Measurements from ENCODE around the gene HNRNPH1.

The HNRNPH1 gene

DNA sequence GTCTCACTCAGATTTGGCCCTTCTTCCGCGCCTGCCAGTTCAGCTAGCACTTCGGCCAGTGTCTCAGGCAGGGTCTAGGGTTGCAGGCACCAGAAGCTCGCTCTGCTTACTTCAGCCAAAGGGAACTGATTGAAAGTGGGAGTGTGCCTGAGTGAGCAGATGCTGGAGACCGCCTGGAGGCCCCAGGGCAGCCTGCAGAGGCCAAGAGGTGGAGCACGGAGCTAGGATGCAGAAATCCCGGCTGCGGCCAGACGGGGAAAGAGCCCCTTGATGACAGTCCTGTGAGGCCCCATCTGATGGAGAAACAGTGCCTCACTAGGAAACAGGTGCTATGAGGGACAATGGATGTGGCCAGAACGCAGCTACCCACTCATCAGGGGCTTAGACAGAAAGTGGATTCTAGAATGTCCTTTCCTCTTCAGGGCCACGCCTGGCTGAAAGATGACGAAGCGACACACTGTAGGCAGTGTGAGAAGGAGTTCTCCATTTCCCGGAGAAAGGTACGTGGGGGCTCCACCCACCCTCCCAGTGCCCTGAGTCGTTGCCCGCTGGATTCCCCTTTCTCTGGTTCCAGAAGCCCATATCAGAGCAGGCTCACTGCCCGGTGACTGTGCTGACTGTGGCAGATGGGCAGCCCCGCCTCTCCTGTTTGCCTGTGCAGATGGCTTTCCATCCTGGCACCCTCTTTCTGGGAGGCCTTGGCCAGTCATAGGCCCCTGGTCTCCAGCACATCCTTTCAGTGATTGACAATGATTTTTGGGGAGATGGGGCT is 16.1 kb downstream of the HNRNPH1 start:
- no peak overlapping the region for H3K4me2 ChIP-seq (ENCODE audit: low read length)

DNA sequence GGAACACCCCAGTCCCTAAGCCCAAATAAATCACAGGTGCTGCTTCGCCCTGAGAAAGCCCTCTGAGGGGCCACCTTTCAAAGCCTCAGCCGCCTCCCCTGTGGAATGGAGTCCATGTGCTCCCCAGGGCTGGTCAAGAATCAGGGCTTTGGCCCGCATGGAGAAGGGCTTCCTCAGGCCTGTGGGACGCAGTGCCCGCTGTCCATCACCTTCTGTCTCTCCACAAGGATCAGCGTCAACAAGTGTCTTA is 16.6 kb downstream of the HNRNPH1 start:
- Histone ChIP-seq H3K36me3 (ENCODE audit: insufficient read depth, low read length) (peaks cover 76% of the 10 kb centered on the region), H3K27me3 (ENCODE audit: insufficient read depth, low read length) (no peaks in the 10 kb centered on the region), H4K20me1 (ENCODE audit: insufficient read depth, low read length) (no peaks in the 10 kb centered on the region), H3K9me3 (ENCODE audit: low read length) (no peaks in the 10 kb centered on the region), H2AFZ (ENCODE audit: low read length) (no peak overlapping the region), H3K4me3 (ENCODE audit: low read depth, low read length, poor library complexity, severe bottlenecking) (no peak overlapping the region), H3K27ac (ENCODE audit: low read depth, low read length, poor library complexity, severe bottlenecking) (no peak overlapping the region), H3K9me2 (ENCODE audit: low read depth, low read length) (no peaks in the 10 kb centered on the region), H3K4me1 (ENCODE audit: insufficient read depth, low read length, severe bottlenecking) (no peaks in the 10 kb centered on the region), H3K9ac (ENCODE audit: low read length) (no peak overlapping the region), H3K79me2 (ENCODE audit: insufficient read depth, low read length) (no peaks in the 10 kb centered on the region), H3K4me2 (ENCODE audit: low read length) (no peak overlapping the region), H3F3A (ENCODE audit: insufficient read depth, low read length) (peaks cover 8% of the 10 kb centered on the region; the same call in 1 of the 2 replicates)
- no peak for TF ChIP-seq EZH2 (IDR thresholded peaks at IDR 0.05; ENCODE audit: borderline replicate concordance, low read length)
- TF ChIP-seq, protein P1, sequence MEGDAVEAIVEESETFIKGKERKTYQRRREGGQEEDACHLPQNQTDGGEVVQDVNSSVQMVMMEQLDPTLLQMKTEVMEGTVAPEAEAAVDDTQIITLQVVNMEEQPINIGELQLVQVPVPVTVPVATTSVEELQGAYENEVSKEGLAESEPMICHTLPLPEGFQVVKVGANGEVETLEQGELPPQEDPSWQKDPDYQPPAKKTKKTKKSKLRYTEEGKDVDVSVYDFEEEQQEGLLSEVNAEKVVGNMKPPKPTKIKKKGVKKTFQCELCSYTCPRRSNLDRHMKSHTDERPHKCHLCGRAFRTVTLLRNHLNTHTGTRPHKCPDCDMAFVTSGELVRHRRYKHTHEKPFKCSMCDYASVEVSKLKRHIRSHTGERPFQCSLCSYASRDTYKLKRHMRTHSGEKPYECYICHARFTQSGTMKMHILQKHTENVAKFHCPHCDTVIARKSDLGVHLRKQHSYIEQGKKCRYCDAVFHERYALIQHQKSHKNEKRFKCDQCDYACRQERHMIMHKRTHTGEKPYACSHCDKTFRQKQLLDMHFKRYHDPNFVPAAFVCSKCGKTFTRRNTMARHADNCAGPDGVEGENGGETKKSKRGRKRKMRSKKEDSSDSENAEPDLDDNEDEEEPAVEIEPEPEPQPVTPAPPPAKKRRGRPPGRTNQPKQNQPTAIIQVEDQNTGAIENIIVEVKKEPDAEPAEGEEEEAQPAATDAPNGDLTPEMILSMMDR (IDR thresholded peaks at IDR 0.05; ENCODE audit: low read length), result no peak

More for the DNA sequence above, 16.1 kb downstream of the HNRNPH1 start:
- Histone ChIP-seq H3K79me2 (ENCODE audit: insufficient read depth, low read length) (no peaks in the 10 kb centered on the region), H3K9ac (ENCODE audit: low read length) (no peak overlapping the region), H3K4me1 (ENCODE audit: insufficient read depth, low read length, severe bottlenecking) (no peaks in the 10 kb centered on the region), H3K9me2 (ENCODE audit: low read depth, low read length) (no peaks in the 10 kb centered on the region), H2AFZ (ENCODE audit: low read length) (no peak overlapping the region), H3F3A (ENCODE audit: insufficient read depth, low read length) (peaks cover 9% of the 10 kb centered on the region; the same call in 1 of the 2 replicates), H4K20me1 (ENCODE audit: insufficient read depth, low read length) (no peaks in the 10 kb centered on the region), H3K27me3 (ENCODE audit: insufficient read depth, low read length) (no peaks in the 10 kb centered on the region), H3K4me3 (ENCODE audit: low read depth, low read length, poor library complexity, severe bottlenecking) (no peak overlapping the region), H3K27ac (ENCODE audit: low read depth, low read length, poor library complexity, severe bottlenecking) (peak overlapping the region; percentile 58), H3K36me3 (ENCODE audit: insufficient read depth, low read length) (peaks cover 75% of the 10 kb centered on the region), H3K9me3 (ENCODE audit: low read length) (no peaks in the 10 kb centered on the region)
- TF ChIP-seq, protein P1 (IDR thresholded peaks at IDR 0.05; ENCODE audit: low read length), result no peak
- no peak for TF ChIP-seq EZH2 (IDR thresholded peaks at IDR 0.05; ENCODE audit: borderline replicate concordance, low read length)

DNA sequence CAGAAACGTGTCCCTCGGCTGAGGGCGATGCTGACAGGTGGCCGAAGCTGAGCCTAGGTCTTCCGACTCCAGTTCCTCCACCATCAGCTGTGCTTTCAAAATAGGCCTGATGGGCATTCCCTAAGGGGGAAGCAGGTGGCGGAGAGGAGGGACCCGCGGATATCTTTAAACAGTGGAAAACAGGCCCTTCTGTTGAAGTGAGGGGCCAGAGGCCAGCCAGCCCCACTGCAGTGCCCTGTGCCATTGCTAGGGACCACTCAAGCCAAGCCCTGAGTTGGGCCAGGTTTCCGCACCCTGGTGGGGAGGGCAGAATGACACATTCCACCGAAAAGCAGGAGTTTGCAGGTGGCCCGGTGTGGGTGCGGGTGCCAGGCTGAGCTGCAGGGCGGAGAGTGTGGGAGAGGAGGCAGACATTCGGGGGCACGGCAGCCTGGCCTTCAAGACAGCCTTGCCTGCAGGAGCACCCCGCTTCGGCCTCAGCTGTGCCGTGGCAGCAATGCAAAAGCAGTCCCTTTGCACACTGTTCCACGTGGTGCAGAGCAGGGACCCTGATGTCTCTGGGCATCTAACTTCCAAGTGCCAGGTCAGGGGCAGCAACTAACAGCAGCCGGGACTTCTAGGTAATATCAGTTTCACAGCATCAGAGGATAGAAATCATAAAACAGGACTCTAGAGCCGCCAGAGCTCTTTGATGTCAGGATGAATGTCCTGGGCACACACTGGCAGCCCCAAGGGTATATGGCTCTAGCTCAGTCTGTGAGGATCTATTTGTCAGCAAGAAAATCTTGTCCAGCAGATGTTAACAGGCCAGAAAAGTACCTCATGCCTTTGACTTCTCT is 17.2 kb downstream of the HNRNPH1 start:
- peaks cover 72% of the 10 kb centered on the region for H3K36me3 ChIP-seq (ENCODE audit: insufficient read depth, low read length)
- H4K20me1 ChIP-seq (ENCODE audit: insufficient read depth, low read length), result no peaks in the 10 kb centered on the region
- H3K27ac ChIP-seq (ENCODE audit: low read depth, low read length, poor library complexity, severe bottlenecking), result no peak overlapping the region
- 0 out of 2 replicates have a peak, but pooled peaks cover 6% of the 10 kb centered on the region for H3F3A ChIP-seq (ENCODE audit: insufficient read depth, low read length)
- H3K4me1 ChIP-seq (ENCODE audit: insufficient read depth, low read length, severe bottlenecking), result no peaks in the 10 kb centered on the region
- H2AFZ ChIP-seq (ENCODE audit: low read length), result no peak overlapping the region
- H3K79me2 ChIP-seq (ENCODE audit: insufficient read depth, low read length), result no peaks in the 10 kb centered on the region
- TF ChIP-seq EZH2 (IDR thresholded peaks at IDR 0.05; ENCODE audit: borderline replicate concordance, low read length), result no peak
- TF ChIP-seq, protein P1 (IDR thresholded peaks at IDR 0.05; ENCODE audit: low read length), result no peak
- no peak overlapping the region for H3K4me3 ChIP-seq (ENCODE audit: low read depth, low read length, poor library complexity, severe bottlenecking)
- no peaks in the 10 kb centered on the region for H3K27me3 ChIP-seq (ENCODE audit: insufficient read depth, low read length)
- H3K9ac ChIP-seq (ENCODE audit: low read length), result no peak overlapping the region
- no peak overlapping the region for H3K4me2 ChIP-seq (ENCODE audit: low read length)
- H3K9me2 ChIP-seq (ENCODE audit: low read depth, low read length), result no peaks in the 10 kb centered on the region
- H3K9me3 ChIP-seq (ENCODE audit: low read length), result no peaks in the 10 kb centered on the region

Measured in OCI-LY1 (cell line).